ENCODE measurements around the gene PPP6R1. TPM values are rescaled to one million over a fixed set of nuclear protein-coding genes. Genes with fewer than 3 reads are reported as not detected.

PPP6R1 gene
- total RNA-seq, 1 experiment from 2014 or later: 79.7 TPM

- no CpG with 5 or more reads among the region's 22 CpGs for WGBS (ENCODE audit: extremely low coverage, insufficient read length, low lambda C conversion rate)
- no peak overlapping the region; a peak in 1 of 7 replicates for H3K27ac Mint-ChIP-seq
- peaks cover 2 to 10% (median 5%) of the 10 kb centered on the region in 3 experiments; a peak in 6 of 7 replicates for H3K36me3 Mint-ChIP-seq (ENCODE audit: insufficient read depth in 1 of 3, low read depth in 3 of 3)
Measured at GRCh38 chr19:55256562-55257460, 2.0 kb downstream of the PPP6R1 start.

More at GRCh38 chr19:55256562-55257460, 2.0 kb downstream of the PPP6R1 start:
- Histone ChIP-seq H3K4me2 (ENCODE audit: insufficient read depth, insufficient read length, low read length) (peak overlapping the region; percentile 80), H2BK5ac (ENCODE audit: insufficient read length, low read length) (no peak overlapping the region), H2AK5ac (ENCODE audit: insufficient read length, low read length) (no peak overlapping the region), H3K18ac (ENCODE audit: insufficient read length, low read depth, low read length) (no peak overlapping the region), H3K9ac (ENCODE audit: extremely low read depth, insufficient read length, low read length) (peak overlapping the region; percentile 42), H4K5ac (ENCODE audit: insufficient read length, low read depth, low read length) (no peak overlapping the region), H3K79me1 (ENCODE audit: insufficient read depth, low read depth, low read length, poor library complexity, severe bottlenecking) (peaks cover 18% of the 10 kb centered on the region), H3K4me1 (ENCODE audit: insufficient read depth, low read length) (peaks cover 12% of the 10 kb centered on the region; the same call in 1 of the 2 replicates), H4K8ac (replicated peaks; ENCODE audit: insufficient read length, low read depth, low read length) (no peak overlapping the region), H4K20me1 (ENCODE audit: control insufficient read depth, insufficient read depth, insufficient read length) (peaks cover 3% of the 10 kb centered on the region), H3K14ac (ENCODE audit: insufficient read depth, low read length) (no peak overlapping the region), H3K4ac (ENCODE audit: low read depth, low read length) (no peak overlapping the region), H3K9me3 (ENCODE audit: control insufficient read depth, low read depth, low read length) (no peaks in the 10 kb centered on the region), H3K79me2 (ENCODE audit: insufficient read depth, low read length) (peaks cover 46% of the 10 kb centered on the region; the same call in 1 of the 2 replicates), H3K23me2 (ENCODE audit: insufficient read length, low read depth, low read length, poor library complexity, severe bottlenecking) (peaks cover 9% of the 10 kb centered on the region), H2BK12ac (ENCODE audit: insufficient read length, low read depth, low read length) (no peak overlapping the region), H2BK20ac (ENCODE audit: low read depth, low read length, poor library complexity, severe bottlenecking) (no peak overlapping the region), H3K27ac (ENCODE audit: insufficient read length, low read depth, low read length) (no peak overlapping the region), H2BK120ac (ENCODE audit: low read depth, low read length, poor library complexity, severe bottlenecking) (no peak overlapping the region), H3K56ac (ENCODE audit: insufficient read length, low read depth, low read length) (no peak overlapping the region), H3K23ac (ENCODE audit: insufficient read length, low read depth, low read length) (no peak overlapping the region), H3K27me3 (ENCODE audit: insufficient read depth, low read length) (no peaks in the 10 kb centered on the region), H4K91ac (ENCODE audit: insufficient read length, low read depth, low read length) (no peak overlapping the region), H2BK15ac (ENCODE audit: low read depth, low read length) (no peak overlapping the region), H2AFZ (ENCODE audit: low read length) (no peak overlapping the region), H3T11ph (ENCODE audit: low read length) (no peak overlapping the region)
- H3K27me3 Mint-ChIP-seq (ENCODE audit: low read depth): no peaks in the 10 kb centered on the region; the same call in 1 of the 2 replicates
- peak overlapping the region; percentile 97 to 99 for H3K4me3 Mint-ChIP-seq
- DNase-seq: no peak
- no peak for TF ChIP-seq CTCF (conservative IDR thresholded peaks at IDR 0.05)
- peaks cover 45 to 53% of the 10 kb centered on the region in 2 experiments for H3K4me1 Mint-ChIP-seq
- H3K9me3 Mint-ChIP-seq: no peaks in the 10 kb centered on the region

Data from H9 (cell line).